NCI-H146 treated with DMSO at 0.1 percent for 48 hours (cell line): ENCODE results near the gene KIRREL3.

Experiments used
- DNase-seq: peaks from one replicate; lab custom pipeline; 2025; ENCODE audit not compliant: unreplicated experiment; lab: John Stamatoyannopoulos, UW

KIRREL3 gene

GRCh38 chr11:126521196-126521595 is 479.4 kb downstream of the KIRREL3 start:
- DNase-seq: no peak

GRCh38 chr11:126519764-126520734 is 480.5 kb downstream of the KIRREL3 start:
- no peak for DNase-seq

GRCh38 chr11:126518972-126519690 is 481.4 kb downstream of the KIRREL3 start:
- no peak for DNase-seq

GRCh38 chr11:126518071-126518971 is 482.2 kb downstream of the KIRREL3 start:
- no peak for DNase-seq

DNA sequence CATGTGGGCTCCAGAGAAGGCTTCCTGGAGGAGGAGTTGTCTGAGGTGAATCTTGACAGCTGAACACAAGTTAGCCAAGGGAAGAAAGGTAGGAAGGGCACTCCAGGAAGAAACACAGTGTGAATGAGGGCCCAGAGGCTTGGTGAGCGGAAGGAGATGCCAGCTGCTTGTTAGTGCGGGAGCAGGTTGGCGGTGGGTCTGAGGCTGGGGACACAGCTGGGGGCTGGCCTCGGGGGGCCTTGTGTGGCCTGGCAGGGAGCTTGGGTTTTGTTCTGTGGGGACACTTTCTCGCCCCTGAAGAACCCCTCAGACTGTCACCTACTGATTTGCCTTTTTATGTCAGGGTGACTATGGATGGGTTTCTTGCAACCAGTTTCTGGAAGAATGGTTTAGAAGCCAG is 485.1 kb downstream of the KIRREL3 start:
- no peak for DNase-seq

DNA sequence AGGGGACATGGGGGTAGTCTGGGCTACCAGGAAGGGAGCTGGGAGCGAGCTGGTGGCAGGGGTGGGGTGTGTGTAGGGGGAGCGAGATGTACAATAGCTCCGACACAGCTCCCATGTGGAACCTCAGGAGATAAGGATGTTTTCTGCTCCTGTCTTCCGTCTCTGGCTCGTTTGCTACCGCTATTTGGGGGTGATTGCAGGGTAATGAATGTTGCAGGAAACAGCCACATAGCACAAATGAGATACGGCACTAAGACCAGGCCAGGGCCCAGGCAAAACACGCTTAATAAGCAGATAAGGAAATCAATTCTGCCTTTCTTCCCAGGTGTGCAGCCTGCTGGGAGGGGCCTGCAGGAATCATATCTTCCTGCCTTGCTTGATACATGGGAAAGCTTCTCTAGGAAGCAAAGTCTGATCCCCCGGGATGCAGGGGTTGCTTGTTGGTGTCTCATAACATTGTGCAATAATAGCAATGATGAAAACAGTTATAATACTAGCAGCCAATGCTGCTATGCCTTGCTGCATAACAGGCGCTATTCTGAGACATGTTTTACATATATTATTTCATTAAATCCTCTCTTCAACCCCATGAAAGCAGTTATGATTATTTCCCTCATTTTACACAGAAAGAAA is 486.4 kb downstream of the KIRREL3 start:
- DNase-seq: no peak

GRCh38 chr11:126512741-126513715 is 487.5 kb downstream of the KIRREL3 start:
- DNase-seq: no peak

DNA sequence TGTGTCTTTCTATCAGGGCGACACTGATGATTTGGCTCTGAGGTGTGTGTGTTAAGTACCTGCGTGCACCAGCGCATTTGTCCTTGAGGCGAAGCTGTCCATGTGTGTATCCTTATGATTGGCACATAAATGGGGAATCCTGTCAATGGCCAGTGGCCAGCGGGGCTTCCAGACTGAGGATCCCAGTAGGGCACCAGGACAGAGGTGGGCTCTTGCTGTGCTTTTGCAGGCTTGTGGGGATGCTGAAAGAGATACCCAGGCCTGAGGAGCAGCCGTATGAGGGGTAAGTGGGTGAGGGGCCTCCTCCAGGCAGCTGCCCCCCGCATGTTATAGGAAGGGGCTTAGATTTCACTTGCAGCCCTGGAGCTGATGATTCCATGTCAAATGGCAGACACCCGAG is 488.3 kb downstream of the KIRREL3 start:
- DNase-seq: no peak

DNA sequence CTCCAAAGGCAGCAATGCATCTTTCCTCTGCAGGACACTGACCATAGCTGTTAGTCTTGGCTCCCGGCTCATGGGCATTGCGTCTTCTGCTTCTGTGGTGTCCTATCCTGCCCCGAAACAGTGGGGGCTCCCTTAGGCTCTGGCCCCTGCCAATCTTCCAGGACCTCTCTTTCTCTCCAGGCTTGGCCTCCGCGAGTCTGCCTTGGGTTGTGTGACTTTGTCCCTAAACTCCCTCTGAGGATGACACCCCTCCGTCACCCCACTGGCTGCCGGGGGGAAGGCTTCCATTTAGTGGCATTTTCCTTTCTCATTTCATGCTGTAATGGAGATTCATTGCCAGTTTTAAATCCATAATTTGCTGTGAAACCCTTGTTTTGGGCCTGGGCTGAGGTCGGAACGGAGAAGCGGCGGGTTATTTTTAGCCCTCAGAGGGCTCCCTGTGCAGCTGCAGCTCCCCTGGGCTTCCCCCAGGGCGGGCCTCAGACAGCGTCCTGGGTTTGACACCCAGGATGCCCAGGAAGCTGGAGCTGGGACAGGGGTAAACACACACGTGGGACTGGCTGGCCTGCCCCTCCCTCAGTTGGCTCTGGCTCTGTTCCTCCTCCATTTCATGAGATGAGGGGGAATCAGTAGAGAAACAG is 489.0 kb downstream of the KIRREL3 start:
- DNase-seq: no peak

DNA sequence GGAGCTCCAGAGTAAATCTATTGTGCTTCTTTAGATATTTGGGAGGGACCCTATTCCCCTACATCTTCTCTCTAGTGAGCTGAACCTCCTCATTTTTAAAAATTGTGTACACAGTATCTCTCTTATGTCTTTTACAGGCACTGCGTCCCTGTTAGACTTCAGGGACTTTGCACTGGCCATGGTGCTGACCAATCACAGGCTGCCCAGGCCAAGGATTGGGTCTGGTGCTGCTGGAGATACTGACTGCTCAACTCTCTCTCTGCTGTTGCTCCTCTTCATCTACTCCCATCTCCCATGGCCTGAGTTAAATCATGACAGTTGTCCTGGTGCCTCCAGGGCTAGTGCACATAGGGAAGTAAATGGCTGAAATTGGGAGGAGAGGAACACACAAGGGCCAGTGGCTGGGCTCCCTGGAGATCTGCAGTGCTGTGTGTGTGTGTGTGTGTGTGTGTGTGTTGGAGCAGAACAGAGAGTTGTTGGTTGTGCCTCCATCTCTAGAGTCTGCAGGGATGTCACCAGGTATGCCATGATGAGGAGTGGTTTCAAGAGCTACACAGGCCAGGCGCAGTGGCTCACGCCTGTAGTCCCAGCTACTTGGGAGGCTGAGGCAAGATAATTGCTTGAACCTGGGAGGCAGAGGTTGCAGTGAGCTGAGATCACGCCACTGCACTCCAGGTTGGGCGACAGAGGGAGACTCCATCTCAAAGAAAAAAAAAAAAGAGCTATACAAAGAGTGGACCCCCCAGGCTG is 489.8 kb downstream of the KIRREL3 start:
- no peak for DNase-seq

- DNase-seq: no peak
Observed at GRCh38 chr11:126507646-126508045, 492.9 kb downstream of the KIRREL3 start.

DNA sequence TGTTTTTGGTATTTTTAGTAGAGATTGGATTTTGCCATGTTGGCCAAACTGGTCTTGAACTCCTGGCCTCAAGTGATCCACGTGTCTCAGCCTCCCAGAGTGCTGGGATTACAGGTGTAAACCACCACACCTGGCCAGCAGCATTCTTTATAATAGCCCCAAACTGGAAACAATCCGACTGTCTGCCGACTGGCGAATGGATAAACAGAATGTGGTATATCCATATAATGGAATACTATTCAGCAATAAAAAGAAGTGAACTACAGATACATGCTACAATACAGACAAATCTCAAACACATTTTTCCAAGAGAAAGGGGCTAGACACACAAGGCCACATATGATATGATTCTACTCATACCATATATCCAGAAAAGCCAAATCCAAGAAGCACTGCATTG is 493.8 kb downstream of the KIRREL3 start:
- no peak for DNase-seq

DNA sequence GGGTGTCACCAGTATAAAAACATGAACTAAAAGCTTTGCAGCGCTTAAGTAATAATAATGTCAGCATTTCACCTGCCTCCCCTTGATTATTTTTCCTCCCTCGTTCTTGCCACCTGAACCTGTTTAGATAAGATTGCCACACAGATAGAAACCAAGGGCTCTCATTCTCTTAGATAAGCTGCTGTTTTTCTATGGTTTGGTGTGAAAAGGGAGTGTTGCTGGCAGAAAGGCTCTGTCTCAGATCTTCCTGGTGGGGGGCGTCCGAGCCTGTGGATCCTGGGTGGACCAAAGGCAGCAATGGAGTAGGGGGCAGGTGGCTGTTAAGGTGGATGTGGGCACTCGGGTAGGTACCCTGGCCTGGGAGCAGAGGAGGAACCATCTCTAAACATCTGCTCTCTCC is 497.6 kb downstream of the KIRREL3 start:
- DNase-seq: no peak

DNA sequence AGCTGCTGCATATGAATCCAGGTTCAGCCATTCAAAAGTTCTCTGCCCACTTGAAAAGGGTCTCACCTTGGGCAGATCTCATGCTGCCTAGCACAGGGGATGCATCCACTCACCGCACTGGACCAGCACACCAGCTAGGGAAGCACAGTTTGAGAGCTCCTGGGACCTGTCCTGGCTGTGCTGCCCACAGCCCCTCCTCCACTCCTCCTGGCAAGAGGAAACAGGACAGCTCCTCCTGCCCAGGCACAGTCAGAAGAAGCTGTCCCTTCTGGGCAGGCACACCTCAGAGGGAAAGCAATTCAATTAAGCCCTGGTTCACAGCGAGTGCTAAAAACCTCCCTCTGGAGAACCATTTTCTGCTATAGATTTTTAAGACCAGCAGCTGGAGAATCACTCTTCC is 498.4 kb downstream of the KIRREL3 start:
- DNase-seq: no peak

DNA sequence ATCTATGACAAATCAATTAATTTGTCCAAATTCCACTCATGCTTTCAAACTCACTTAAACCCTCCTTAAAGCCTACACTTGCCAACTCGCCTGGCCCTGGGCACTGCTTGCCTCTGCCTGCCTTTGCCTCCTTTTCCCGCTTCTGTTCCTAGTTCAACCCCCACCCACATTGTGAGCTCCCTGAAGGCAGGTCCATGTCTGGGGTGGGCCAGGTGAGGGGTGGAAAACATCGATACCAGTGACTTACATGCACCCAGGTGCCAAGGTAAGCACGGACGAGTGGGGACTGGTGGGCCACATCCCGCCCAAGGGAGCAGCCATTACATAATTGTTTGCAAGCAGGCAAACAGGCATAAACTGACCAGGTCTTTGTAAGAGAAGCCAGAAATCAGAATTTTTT is 498.9 kb downstream of the KIRREL3 start:
- no peak for DNase-seq

GRCh38 chr11:126500981-126501380 is 499.6 kb downstream of the KIRREL3 start:
- DNase-seq: no peak

DNA sequence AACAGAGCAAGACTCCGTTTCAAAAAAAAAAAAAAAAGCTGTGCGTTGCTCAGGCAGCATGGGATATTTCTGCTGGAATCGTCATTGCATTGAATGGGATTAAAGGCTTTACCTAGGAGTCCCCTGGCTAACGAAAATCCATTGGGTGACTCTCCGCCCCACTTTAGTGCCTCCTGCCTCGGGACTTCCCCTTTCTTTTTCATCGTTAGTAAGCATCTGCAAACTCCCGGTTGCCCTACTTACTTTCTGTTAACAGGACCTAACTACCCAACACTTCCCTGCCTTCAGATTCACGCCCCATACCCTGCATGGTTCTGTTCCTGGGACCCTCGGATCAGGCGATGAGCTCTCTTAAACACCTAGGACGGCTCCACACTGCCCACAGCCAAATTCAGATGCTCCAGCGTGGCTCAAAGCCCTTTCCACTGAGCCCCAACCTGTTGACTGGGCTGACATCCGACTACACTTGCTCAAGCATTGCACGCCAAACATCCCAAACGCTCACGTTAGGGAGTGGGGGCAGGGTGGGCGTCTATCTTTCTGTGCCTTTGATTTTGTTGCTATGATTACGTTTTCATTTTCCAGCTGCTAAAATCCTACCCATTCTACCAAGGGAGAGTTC is 501.3 kb downstream of the KIRREL3 start:
- DNase-seq: no peak

GRCh38 chr11:126498281-126498680 is 502.3 kb downstream of the KIRREL3 start:
- no peak for DNase-seq
